K562 (cell line): ENCODE measurements around the gene RRAS. TPM values are rescaled to one million over a fixed set of nuclear protein-coding genes. Genes with fewer than 3 reads are reported as not detected.

Source experiments
- BMI1 ChIP-seq: fragments of 150-350 bp; IDR thresholded peaks from 2 replicates; pipeline ENCODE4 v1.6.1; 2014; ENCODE audit warnings: low read length
- CAMTA2 ChIP-seq: fragments of 250-450 bp; sonication (Bioruptor Pico); conservative IDR thresholded peaks from 2 replicates; pipeline ENCODE4 v1.5.1; 2022
- CBFB ChIP-seq: sonication (generic); formaldehyde crosslinking; IDR thresholded peaks from 2 replicates; pipeline ENCODE4 v1.4.0; 2020; ENCODE audit warnings: mild to moderate bottlenecking, missing genetic modification reagents
- CBX5 ChIP-seq: IDR thresholded peaks from 2 replicates; pipeline ENCODE4 v1.6.1; 2014; ENCODE audit warnings: low read depth, borderline replicate concordance
- CHD1 ChIP-seq: fragments of 200-600 bp; sonication (generic); IDR thresholded peaks from one replicate; pipeline ENCODE4 v1.6.1; 2012; ENCODE audit warnings: mild to moderate bottlenecking, moderate library complexity, low read length, inconsistent platforms
- FOXA1 ChIP-seq: fragments of 450-650 bp; IDR thresholded peaks from 2 replicates; pipeline ENCODE4 v1.6.1; 2016; ENCODE audit warnings: mild to moderate bottlenecking, borderline replicate concordance
- IRF2 ChIP-seq: sonication (generic); formaldehyde crosslinking; IDR thresholded peaks from 2 replicates; pipeline ENCODE4 v1.8.1; 2022; ENCODE audit warnings: mild to moderate bottlenecking, missing genetic modification reagents
- RBM34 ChIP-seq: fragments of 200-400 bp; formaldehyde crosslinking; IDR thresholded peaks from 2 replicates; pipeline ENCODE4 v1.6.1; 2018; ENCODE audit warnings: low read length, borderline replicate concordance; ENCODE audit not compliant: insufficient read depth
- STAT5B ChIP-seq: fragments of 250-450 bp; sonication (Bioruptor Pico); IDR thresholded peaks from 2 replicates; pipeline ENCODE4 v1.8.0; 2021; ENCODE audit warnings: mild to moderate bottlenecking, inconsistent platforms
- ZNF140 ChIP-seq: fragments of 250-450 bp; sonication (Bioruptor Pico); IDR thresholded peaks from 2 replicates; pipeline ENCODE4 v1.8.0; 2021; ENCODE audit warnings: moderate library complexity, mild to moderate bottlenecking, inconsistent platforms
- ZNF174 ChIP-seq: fragments of 250-450 bp; sonication (Bioruptor Pico); IDR thresholded peaks from 2 replicates; pipeline ENCODE4 v1.4.0; 2020; ENCODE audit warnings: mild to moderate bottlenecking
- ZNF384 ChIP-seq: IDR thresholded peaks from 2 replicates; pipeline ENCODE4 v1.6.1; 2012; ENCODE audit warnings: low read depth, low read length, improper control_type of control experiment
- ZNF695 ChIP-seq: fragments of 450-650 bp; formaldehyde crosslinking; IDR thresholded peaks from 2 replicates; pipeline ENCODE4 v1.4.0; 2020; ENCODE audit warnings: mild to moderate bottlenecking, moderate library complexity
- ZNF699 ChIP-seq: fragments of 250-450 bp; sonication (Bioruptor Pico); IDR thresholded peaks from 2 replicates; pipeline ENCODE4 v1.8.0; 2021; ENCODE audit warnings: mild to moderate bottlenecking, moderate library complexity; ENCODE audit not compliant: insufficient replicate concordance
- ZNF76 ChIP-seq: fragments of 250-450 bp; sonication (Bioruptor Pico); IDR thresholded peaks from 2 replicates; pipeline ENCODE4 v1.4.0; 2020; ENCODE audit warnings: mild to moderate bottlenecking, moderate library complexity, borderline replicate concordance
- polyA plus RNA-seq, 8 experiments: library from polyadenylated mRNA; depleted of rRNA in 4 of 8; stranded (reverse) in 5 of 8; unstranded in 3 of 8; fragments of >200 nt; fragmentation: Nextera tagmentation in 2 of 8; fragmentation: Illumina TruSeq in 1 of 8; extraction: Ambion mirVana in 2 of 8; extraction: Trizol in 1 of 8; gene quantifications; 2 replicates each; pipeline versions ENCODE4 v1.2.1 to v1.2.3, GENCODE V29; 2011 to 2014; ENCODE audit warnings: inconsistent platforms in 1 of 8, missing spikeins in 1 of 8
- total RNA-seq, 7 experiments: library from RNA; depleted of rRNA in 6 of 7; stranded (reverse); fragments of >200 nt in 6 of 7; fragmentation: Illumina TruSeq in 2 of 7; extraction: Trizol in 2 of 7; gene quantifications; 2 replicates each; pipeline versions ENCODE4 v1.2.1 to v1.2.3, GENCODE V29; 2011 to 2021; ENCODE audit warnings: low replicate concordance in 1 of 7
- TF ChIP-seq, protein P1 (sequence below): sonication (generic); formaldehyde crosslinking; IDR thresholded peaks from 2 replicates; pipeline ENCODE4 v1.8.1; 2023; ENCODE audit warnings: mild to moderate bottlenecking, missing genetic modification reagents
- TF ChIP-seq, protein P2 (sequence below): fragments of 450-650 bp; IDR thresholded peaks from 2 replicates; pipeline ENCODE4 v1.6.1; 2016; ENCODE audit warnings: mild to moderate bottlenecking, moderate library complexity

The RRAS gene
- total and polyA plus RNA-seq, 9 of the 15 experiments (the other 6 are each of a cell fraction or from before 2014, with no cell fraction given) = 0.70 to 17.3 (median 8.2) TPM

DNA sequence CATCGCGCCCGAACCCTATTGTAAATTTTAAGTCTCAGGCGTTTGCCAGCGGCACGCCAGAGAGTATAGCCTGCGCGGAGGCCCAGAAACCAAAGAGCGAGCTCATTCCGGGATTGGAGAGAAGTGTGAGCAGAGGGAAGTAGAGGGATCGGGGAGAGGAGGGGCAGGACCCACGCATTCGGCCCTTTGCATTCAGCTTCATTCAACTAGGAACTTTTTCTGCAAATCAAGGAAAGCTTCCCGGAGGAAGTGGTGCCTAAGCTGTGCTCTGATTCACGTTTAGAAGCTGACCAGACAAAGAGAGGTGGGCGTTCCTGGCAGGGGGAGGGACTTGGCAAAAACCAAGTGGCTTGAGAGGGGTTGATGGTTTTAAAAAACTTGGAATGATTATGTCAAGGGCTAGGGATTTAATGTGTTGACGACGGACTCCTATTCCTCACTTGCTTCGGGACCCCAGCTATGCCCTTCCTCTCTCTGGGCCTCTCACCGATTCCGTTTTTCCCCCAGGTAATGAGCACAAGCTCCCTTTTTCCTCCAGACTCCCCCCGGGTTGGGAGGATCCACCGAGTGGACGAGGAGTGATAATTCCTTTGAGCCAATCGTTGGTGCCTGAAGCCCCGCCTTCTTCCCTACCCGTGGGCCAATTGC lies 36.3 kb upstream of the RRAS start (continued):
- TF ChIP-seq IRF2 (CRISPR knock-in tag) (no peak), ZNF695 (CRISPR knock-in tag) (no peak), BMI1 (no peak), RBM34 (no peak), ZNF699 (CRISPR knock-in tag) (no peak), FOXA1 (no peak), ZNF384 (peak; percentile 43; the same call in 1 of the 2 replicates), STAT5B (CRISPR knock-in tag) (no peak), CAMTA2 (no peak), CHD1 (no peak), CBX5 (no peak), ZNF76 (CRISPR knock-in tag) (no peak), CBFB (no peak), ZNF140 (CRISPR knock-in tag) (no peak), ZNF174 (CRISPR knock-in tag) (no peak)
- TF ChIP-seq, protein P1, sequence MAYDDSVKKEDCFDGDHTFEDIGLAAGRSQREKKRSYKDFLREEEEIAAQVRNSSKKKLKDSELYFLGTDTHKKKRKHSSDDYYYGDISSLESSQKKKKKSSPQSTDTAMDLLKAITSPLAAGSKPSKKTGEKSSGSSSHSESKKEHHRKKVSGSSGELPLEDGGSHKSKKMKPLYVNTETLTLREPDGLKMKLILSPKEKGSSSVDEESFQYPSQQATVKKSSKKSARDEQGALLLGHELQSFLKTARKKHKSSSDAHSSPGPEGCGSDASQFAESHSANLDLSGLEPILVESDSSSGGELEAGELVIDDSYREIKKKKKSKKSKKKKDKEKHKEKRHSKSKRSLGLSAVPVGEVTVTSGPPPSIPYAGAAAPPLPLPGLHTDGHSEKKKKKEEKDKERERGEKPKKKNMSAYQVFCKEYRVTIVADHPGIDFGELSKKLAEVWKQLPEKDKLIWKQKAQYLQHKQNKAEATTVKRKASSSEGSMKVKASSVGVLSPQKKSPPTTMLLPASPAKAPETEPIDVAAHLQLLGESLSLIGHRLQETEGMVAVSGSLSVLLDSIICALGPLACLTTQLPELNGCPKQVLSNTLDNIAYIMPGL (CRISPR knock-in tag) = peak; percentile 75; the same call in 1 of the 2 replicates
- TF ChIP-seq, protein P2, sequence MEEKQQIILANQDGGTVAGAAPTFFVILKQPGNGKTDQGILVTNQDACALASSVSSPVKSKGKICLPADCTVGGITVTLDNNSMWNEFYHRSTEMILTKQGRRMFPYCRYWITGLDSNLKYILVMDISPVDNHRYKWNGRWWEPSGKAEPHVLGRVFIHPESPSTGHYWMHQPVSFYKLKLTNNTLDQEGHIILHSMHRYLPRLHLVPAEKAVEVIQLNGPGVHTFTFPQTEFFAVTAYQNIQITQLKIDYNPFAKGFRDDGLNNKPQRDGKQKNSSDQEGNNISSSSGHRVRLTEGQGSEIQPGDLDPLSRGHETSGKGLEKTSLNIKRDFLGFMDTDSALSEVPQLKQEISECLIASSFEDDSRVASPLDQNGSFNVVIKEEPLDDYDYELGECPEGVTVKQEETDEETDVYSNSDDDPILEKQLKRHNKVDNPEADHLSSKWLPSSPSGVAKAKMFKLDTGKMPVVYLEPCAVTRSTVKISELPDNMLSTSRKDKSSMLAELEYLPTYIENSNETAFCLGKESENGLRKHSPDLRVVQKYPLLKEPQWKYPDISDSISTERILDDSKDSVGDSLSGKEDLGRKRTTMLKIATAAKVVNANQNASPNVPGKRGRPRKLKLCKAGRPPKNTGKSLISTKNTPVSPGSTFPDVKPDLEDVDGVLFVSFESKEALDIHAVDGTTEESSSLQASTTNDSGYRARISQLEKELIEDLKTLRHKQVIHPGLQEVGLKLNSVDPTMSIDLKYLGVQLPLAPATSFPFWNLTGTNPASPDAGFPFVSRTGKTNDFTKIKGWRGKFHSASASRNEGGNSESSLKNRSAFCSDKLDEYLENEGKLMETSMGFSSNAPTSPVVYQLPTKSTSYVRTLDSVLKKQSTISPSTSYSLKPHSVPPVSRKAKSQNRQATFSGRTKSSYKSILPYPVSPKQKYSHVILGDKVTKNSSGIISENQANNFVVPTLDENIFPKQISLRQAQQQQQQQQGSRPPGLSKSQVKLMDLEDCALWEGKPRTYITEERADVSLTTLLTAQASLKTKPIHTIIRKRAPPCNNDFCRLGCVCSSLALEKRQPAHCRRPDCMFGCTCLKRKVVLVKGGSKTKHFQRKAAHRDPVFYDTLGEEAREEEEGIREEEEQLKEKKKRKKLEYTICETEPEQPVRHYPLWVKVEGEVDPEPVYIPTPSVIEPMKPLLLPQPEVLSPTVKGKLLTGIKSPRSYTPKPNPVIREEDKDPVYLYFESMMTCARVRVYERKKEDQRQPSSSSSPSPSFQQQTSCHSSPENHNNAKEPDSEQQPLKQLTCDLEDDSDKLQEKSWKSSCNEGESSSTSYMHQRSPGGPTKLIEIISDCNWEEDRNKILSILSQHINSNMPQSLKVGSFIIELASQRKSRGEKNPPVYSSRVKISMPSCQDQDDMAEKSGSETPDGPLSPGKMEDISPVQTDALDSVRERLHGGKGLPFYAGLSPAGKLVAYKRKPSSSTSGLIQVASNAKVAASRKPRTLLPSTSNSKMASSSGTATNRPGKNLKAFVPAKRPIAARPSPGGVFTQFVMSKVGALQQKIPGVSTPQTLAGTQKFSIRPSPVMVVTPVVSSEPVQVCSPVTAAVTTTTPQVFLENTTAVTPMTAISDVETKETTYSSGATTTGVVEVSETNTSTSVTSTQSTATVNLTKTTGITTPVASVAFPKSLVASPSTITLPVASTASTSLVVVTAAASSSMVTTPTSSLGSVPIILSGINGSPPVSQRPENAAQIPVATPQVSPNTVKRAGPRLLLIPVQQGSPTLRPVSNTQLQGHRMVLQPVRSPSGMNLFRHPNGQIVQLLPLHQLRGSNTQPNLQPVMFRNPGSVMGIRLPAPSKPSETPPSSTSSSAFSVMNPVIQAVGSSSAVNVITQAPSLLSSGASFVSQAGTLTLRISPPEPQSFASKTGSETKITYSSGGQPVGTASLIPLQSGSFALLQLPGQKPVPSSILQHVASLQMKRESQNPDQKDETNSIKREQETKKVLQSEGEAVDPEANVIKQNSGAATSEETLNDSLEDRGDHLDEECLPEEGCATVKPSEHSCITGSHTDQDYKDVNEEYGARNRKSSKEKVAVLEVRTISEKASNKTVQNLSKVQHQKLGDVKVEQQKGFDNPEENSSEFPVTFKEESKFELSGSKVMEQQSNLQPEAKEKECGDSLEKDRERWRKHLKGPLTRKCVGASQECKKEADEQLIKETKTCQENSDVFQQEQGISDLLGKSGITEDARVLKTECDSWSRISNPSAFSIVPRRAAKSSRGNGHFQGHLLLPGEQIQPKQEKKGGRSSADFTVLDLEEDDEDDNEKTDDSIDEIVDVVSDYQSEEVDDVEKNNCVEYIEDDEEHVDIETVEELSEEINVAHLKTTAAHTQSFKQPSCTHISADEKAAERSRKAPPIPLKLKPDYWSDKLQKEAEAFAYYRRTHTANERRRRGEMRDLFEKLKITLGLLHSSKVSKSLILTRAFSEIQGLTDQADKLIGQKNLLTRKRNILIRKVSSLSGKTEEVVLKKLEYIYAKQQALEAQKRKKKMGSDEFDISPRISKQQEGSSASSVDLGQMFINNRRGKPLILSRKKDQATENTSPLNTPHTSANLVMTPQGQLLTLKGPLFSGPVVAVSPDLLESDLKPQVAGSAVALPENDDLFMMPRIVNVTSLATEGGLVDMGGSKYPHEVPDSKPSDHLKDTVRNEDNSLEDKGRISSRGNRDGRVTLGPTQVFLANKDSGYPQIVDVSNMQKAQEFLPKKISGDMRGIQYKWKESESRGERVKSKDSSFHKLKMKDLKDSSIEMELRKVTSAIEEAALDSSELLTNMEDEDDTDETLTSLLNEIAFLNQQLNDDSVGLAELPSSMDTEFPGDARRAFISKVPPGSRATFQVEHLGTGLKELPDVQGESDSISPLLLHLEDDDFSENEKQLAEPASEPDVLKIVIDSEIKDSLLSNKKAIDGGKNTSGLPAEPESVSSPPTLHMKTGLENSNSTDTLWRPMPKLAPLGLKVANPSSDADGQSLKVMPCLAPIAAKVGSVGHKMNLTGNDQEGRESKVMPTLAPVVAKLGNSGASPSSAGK = no peak; the same call in 1 of the 2 replicates
